ENCODE data around the gene SLC1A1.

Gene SLC1A1

DNA sequence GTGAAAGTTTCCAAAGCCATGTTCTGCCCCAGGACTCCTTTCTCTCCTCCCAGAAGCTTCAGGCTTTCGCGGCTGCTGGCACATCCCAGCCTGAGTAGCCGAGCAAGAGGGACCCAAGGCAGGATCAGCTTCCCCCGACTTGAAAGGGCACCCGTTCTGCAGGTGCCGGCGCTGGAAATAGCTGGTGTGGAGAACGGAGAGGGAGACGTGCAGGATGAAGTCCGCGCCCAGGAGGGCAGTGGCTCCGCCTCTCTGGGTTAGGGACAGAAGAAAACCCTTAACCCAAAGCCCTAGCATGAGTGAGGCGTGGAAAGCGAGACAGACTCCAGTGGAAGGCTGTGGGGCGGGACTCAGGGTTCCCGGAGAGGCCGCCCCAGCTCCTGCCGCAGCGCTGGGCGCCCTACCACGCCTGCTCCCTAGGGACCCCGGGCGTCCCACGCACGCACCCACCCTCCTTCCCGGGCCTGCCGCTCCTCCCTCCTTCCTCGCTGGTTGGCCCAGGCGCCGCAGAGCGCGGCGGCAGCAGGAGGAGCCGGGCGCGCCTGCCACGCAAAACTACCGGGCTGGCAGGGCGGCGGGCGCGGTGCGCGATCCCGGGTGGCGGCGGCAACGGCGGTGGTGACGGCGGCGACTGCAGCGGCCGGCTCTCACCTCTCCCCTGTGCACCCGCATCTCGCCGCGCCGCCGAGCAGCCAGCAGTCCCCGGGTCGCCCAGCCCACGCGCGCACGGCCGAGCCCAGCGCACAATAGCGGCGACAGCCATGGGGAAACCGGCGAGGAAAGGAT lies at the start of gene SLC1A1:
Gene SLC1A1 (plus strand): TSS at position 550 of the 786 bp plus-strand sequence. CDS start 212 bp downstream, at position 762.
- Histone ChIP-seq H3K36me3 (ENCODE audit: insufficient read depth, low read length) (no peaks in the 10 kb centered on the region), H3K9ac (ENCODE audit: insufficient read length) (peak within 1 kb of the TSS; percentile 66), H3K9me3 (ENCODE audit: low read depth, low read length) (no peaks in the 10 kb centered on the region), H3K27ac (no peak within 1 kb of the TSS), H3K4me3 (peak within 1 kb of the TSS; percentile 93)
- TF ChIP-seq POLR2AphosphoS5 (IDR thresholded peaks at IDR 0.05; ENCODE audit: borderline replicate concordance, low read depth, low read length): peak; percentile 34; the same call in 1 of the 2 replicates
- TF ChIP-seq FOXP2 (optimal IDR thresholded peaks at IDR 0.05; ENCODE audit: control extremely low read depth, extremely low read length, insufficient read depth): no peak
- no peak for DNase-seq (ENCODE audit: low read depth, low spot score)

DNA sequence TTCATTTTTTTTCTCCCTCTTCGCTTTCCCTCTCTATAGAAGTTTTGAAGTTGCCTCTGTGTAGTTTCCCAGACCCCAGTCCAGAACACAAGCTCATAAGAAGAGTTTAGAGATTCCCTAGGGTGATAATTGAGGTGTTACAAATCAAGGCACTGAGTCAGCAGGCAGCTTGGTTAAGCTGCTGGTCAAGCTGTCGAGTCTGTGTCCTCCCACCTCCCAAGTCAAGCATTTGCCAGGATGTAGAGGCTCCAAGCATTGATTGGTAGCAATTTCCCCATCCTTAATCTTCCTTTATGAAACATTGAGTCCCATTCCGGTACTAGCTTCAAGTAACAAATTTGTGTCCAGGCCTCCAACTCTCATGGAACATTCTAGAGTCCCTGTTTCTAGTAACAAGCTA lies 47.5 kb upstream of the SLC1A1 start:
- H3K9ac ChIP-seq (ENCODE audit: insufficient read length): no peak overlapping the region
- no peak for DNase-seq (ENCODE audit: low read depth, low spot score)
- TF ChIP-seq FOXP2 (optimal IDR thresholded peaks at IDR 0.05; ENCODE audit: control extremely low read depth, extremely low read length, insufficient read depth) (no peak), POLR2AphosphoS5 (IDR thresholded peaks at IDR 0.05; ENCODE audit: borderline replicate concordance, low read depth, low read length) (no peak), EZH2 (IDR thresholded peaks at IDR 0.05) (no peak)
- H3K9me3 ChIP-seq (ENCODE audit: low read depth, low read length): no peaks in the 10 kb centered on the region
- H3K36me3 ChIP-seq (ENCODE audit: insufficient read depth, low read length): no peaks in the 10 kb centered on the region
- no peak overlapping the region for H3K27ac ChIP-seq
- H3K4me3 ChIP-seq: no peak overlapping the region

DNA sequence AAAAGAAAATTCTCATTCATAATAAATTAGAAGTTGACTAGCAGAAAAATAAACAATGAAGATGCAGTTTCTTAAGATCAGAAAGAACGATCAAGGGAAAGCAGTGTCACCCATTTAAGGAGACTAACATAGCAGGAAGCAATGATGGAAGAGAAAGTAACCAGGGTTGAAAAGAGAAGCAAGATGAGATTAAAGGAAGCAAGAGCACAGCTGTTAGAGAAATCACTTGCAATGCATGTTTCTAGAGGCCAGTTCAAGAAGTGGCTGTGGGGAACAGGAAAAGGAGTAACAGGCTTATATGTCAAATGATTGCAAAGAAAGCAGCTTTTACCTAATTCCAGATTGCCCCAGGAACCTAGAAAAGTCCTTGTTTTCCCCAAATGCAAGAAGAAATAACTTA lies 46.8 kb upstream of the SLC1A1 start:
- Histone ChIP-seq H3K36me3 (ENCODE audit: insufficient read depth, low read length) (no peaks in the 10 kb centered on the region), H3K9me3 (ENCODE audit: low read depth, low read length) (no peaks in the 10 kb centered on the region)
- TF ChIP-seq POLR2AphosphoS5 (IDR thresholded peaks at IDR 0.05; ENCODE audit: borderline replicate concordance, low read depth, low read length) (no peak), EZH2 (IDR thresholded peaks at IDR 0.05) (no peak)

DNA sequence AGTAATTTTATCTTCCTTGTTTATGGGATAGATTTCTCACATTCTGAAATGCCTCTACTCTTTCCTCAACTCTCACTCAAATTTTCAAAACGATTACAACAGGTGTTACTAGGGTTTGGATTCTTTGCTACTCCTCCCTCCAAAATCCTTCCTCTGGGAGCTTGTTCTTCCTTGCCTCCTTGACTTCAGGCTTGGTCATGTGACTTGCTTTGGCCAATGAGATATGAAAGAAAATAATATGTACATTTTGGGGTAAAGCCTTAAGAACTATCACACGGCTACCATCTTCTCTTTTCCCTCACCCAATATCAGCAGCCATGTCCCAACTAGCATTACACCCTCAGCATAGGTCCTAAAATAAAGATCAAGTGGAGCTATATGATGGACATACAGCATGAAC lies 28.8 kb upstream of the SLC1A1 start:
- H3K4me3 ChIP-seq: no peak overlapping the region
- no peak for TF ChIP-seq FOXP2 (optimal IDR thresholded peaks at IDR 0.05; ENCODE audit: control extremely low read depth, extremely low read length, insufficient read depth)
- TF ChIP-seq EZH2 (IDR thresholded peaks at IDR 0.05): no peak
- TF ChIP-seq POLR2AphosphoS5 (IDR thresholded peaks at IDR 0.05; ENCODE audit: borderline replicate concordance, low read depth, low read length): no peak
- H3K9ac ChIP-seq (ENCODE audit: insufficient read length): no peak overlapping the region
- no peaks in the 10 kb centered on the region for H3K9me3 ChIP-seq (ENCODE audit: low read depth, low read length)
- H3K36me3 ChIP-seq (ENCODE audit: insufficient read depth, low read length): no peaks in the 10 kb centered on the region
- no peak overlapping the region for H3K27ac ChIP-seq
- DNase-seq (ENCODE audit: low read depth, low spot score): no peak

More for the DNA sequence above, 46.8 kb upstream of the SLC1A1 start:
- no peak overlapping the region for H3K9ac ChIP-seq (ENCODE audit: insufficient read length)
- no peak overlapping the region for H3K4me3 ChIP-seq
- no peak for DNase-seq (ENCODE audit: low read depth, low spot score)
- no peak overlapping the region for H3K27ac ChIP-seq

DNA sequence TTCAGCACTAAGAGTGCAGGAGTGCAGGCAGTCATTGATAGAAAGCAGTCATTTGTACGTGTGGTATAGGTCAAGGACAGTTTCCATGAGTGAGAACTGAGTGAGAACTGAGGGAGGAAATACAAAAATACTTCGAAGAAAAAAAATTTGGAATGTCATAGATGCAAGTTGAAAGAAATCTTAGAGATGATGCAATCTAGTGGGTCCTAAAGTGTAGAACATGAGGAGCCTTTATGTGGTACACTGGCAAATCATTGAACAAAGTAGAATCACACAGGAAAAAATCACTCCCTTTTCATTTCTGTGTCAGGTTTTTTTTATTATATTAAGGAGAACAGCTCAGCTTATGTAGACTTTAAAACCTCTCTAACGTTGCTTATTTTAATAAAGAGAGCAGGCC lies 26.4 kb upstream of the SLC1A1 start:
- H3K4me3 ChIP-seq: no peak overlapping the region

DNA sequence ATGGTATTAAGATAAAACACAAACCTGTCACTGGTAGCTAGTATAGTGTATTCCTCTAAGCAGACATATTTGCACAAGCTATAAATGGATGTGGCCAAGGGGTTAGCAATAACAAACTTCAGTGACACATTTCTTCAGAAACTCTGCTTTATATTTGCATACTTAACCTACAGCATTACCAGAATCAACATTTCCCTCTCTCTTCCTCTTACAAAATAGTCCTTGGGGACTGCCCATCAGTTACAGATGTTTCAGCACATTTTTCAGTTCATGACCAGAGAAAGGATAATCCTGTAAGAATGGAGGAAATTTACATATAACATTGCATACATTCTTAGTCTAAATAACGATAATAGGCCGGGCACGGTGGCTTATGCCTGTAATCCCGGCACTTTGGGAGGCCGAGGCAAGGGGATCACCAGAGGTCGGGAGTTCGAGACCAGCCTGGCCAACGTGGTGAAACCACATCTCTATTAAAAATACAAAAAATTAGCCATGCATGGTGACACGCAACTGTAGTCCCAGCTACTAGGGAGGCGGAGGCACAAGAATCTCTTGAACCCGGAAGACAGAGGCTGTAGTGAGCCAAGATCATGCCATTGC lies 25.3 kb upstream of the SLC1A1 start:
- DNase-seq (ENCODE audit: low read depth, low spot score): no peak
- Histone ChIP-seq H3K9ac (ENCODE audit: insufficient read length) (no peak overlapping the region), H3K27ac (no peak overlapping the region), H3K9me3 (ENCODE audit: low read depth, low read length) (no peaks in the 10 kb centered on the region), H3K36me3 (ENCODE audit: insufficient read depth, low read length) (no peaks in the 10 kb centered on the region), H3K4me3 (no peak overlapping the region)
- TF ChIP-seq FOXP2 (optimal IDR thresholded peaks at IDR 0.05; ENCODE audit: control extremely low read depth, extremely low read length, insufficient read depth) (no peak), EZH2 (IDR thresholded peaks at IDR 0.05) (no peak), POLR2AphosphoS5 (IDR thresholded peaks at IDR 0.05; ENCODE audit: borderline replicate concordance, low read depth, low read length) (no peak)

More for the DNA sequence above, 26.4 kb upstream of the SLC1A1 start:
- TF ChIP-seq EZH2 (IDR thresholded peaks at IDR 0.05): no peak
- TF ChIP-seq POLR2AphosphoS5 (IDR thresholded peaks at IDR 0.05; ENCODE audit: borderline replicate concordance, low read depth, low read length): no peak
- no peak for TF ChIP-seq FOXP2 (optimal IDR thresholded peaks at IDR 0.05; ENCODE audit: control extremely low read depth, extremely low read length, insufficient read depth)
- Histone ChIP-seq H3K36me3 (ENCODE audit: insufficient read depth, low read length) (no peaks in the 10 kb centered on the region), H3K27ac (peak overlapping the region; percentile 39; the same call in 1 of the 2 replicates), H3K9me3 (ENCODE audit: low read depth, low read length) (no peaks in the 10 kb centered on the region), H3K9ac (ENCODE audit: insufficient read length) (no peak overlapping the region)
- no peak for DNase-seq (ENCODE audit: low read depth, low spot score)

DNA sequence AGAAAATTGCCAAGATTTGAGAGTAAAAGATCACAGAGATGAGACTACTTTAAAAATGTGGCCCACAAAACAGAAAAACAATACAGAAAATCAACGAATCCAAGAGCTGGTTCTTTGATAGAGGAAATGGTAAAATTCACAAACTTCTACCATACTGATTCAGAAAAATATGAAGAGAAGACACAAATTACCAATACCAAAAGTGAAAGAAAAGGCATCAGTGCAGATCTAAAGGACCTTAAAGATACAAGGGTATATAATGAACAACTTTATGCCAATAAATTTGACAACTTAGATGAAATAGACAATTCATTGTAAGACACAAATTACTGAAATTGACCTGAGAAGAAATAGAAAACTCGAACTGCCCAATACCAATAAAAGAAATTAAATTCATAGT lies 24.4 kb upstream of the SLC1A1 start:
- H3K36me3 ChIP-seq (ENCODE audit: insufficient read depth, low read length): no peaks in the 10 kb centered on the region
- no peak overlapping the region for H3K4me3 ChIP-seq
- DNase-seq (ENCODE audit: low read depth, low spot score): no peak
- TF ChIP-seq FOXP2 (optimal IDR thresholded peaks at IDR 0.05; ENCODE audit: control extremely low read depth, extremely low read length, insufficient read depth) (no peak), POLR2AphosphoS5 (IDR thresholded peaks at IDR 0.05; ENCODE audit: borderline replicate concordance, low read depth, low read length) (no peak), EZH2 (IDR thresholded peaks at IDR 0.05) (no peak)
- H3K9ac ChIP-seq (ENCODE audit: insufficient read length): no peak overlapping the region
- H3K27ac ChIP-seq: no peak overlapping the region
- H3K9me3 ChIP-seq (ENCODE audit: low read depth, low read length): no peaks in the 10 kb centered on the region

DNA sequence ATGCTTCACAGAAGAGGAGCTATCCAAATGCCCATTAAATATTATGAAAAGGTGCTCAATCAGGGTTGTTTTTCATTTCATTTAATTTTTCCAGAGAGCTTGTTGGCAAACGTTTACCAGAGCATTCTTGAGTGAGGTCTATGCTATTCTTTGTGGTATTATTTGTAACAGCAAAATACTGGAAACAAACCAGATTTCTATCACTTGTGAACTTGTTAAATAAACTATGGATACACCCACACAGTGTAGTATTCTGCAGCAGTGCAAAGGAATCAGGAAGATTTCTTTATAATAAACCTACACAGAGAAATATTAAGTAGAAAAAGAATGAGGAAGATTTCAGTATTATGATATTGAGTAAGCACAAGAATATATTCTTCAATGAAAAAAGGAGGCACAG lies 15.0 kb upstream of the SLC1A1 start:
- Histone ChIP-seq H3K4me3 (no peak overlapping the region), H3K27ac (no peak overlapping the region), H3K36me3 (ENCODE audit: insufficient read depth, low read length) (no peaks in the 10 kb centered on the region), H3K9ac (ENCODE audit: insufficient read length) (no peak overlapping the region), H3K9me3 (ENCODE audit: low read depth, low read length) (no peaks in the 10 kb centered on the region)
- no peak for DNase-seq (ENCODE audit: low read depth, low spot score)
- TF ChIP-seq POLR2AphosphoS5 (IDR thresholded peaks at IDR 0.05; ENCODE audit: borderline replicate concordance, low read depth, low read length) (no peak), FOXP2 (optimal IDR thresholded peaks at IDR 0.05; ENCODE audit: control extremely low read depth, extremely low read length, insufficient read depth) (no peak), EZH2 (IDR thresholded peaks at IDR 0.05) (no peak)
